ENCODE data around the gene SSR2.

GRCh38 chr1:155967341-155968050 is 53.3 kb downstream of the SSR2 start:
- TF ChIP-seq CTCF (IDR thresholded peaks at IDR 0.05; ENCODE audit: low read depth, low read length, poor library complexity, severe bottlenecking) (no peak), EZH2phosphoT487 (IDR thresholded peaks at IDR 0.05; ENCODE audit: borderline replicate concordance, low read length) (no peak)

Data from DOHH2 (cell line).